Hepatocyte (in vitro differentiated cells): ENCODE data around the gene HERC2.
"Not testable (repeated sequence)": the region's sequence is repeated elsewhere in the genome, so short reads cannot be mapped to it uniquely, and the experiment has no call there.

Source experiments
- CTCF ChIP-seq: fragments of 200-600 bp; sonication (generic); IDR thresholded peaks from 2 replicates; pipeline ENCODE4 v1.5.1; 2016; ENCODE audit warnings: antibody characterized with exemption, mild to moderate bottlenecking; ENCODE audit not compliant: poor library complexity
- EZH2 ChIP-seq: fragments of 200-600 bp; sonication (generic); IDR thresholded peaks from 2 replicates; pipeline ENCODE4 v1.6.1; 2016; ENCODE audit warnings: antibody characterized with exemption, mild to moderate bottlenecking, borderline replicate concordance

GRCh38 chr15:28168405-28169121 is 153.4 kb downstream of the HERC2 start:
- not testable (repeated sequence) for TF ChIP-seq CTCF, EZH2
